ENCODE measurements around the gene INPP5E.
A peak's percentile ranks its signal among the peaks of the same experiment; 100 is the strongest.

The INPP5E gene

GRCh38 chr9:136381966-136382513, 57.6 kb downstream of the INPP5E start:
- DNase-seq (ENCODE audit: low spot score): peak; percentile 58

GRCh38 chr9:136381311-136381710, 58.3 kb downstream of the INPP5E start:
- DNase-seq (ENCODE audit: low spot score): no peak

- DNase-seq (ENCODE audit: low spot score): no peak
These were observed 59.3 kb downstream of the INPP5E start for GRCh38 chr9:136380381-136380780.

GRCh38 chr9:136379891-136380290, 59.8 kb downstream of the INPP5E start:
- no peak for DNase-seq (ENCODE audit: low spot score)

- DNase-seq (ENCODE audit: low spot score): no peak
These were observed 60.2 kb downstream of the INPP5E start for GRCh38 chr9:136379401-136379800.

GRCh38 chr9:136379003-136379287, 60.7 kb downstream of the INPP5E start:
- DNase-seq (ENCODE audit: low spot score): no peak

Measured in putamen (tissue), 1 donor.